Stromal cell of bone marrow (primary cell): Measurements from ENCODE around the gene KIAA1755.
"Not testable (repeated sequence)": the region's sequence is repeated elsewhere in the genome, so short reads cannot be mapped to it uniquely, and the experiment has no call there.

Source experiments
- DNase-seq: peaks from one replicate; pipeline ENCODE4 v3.0.0-alpha.2; 2012; ENCODE audit warnings: low read depth

Gene KIAA1755

DNA sequence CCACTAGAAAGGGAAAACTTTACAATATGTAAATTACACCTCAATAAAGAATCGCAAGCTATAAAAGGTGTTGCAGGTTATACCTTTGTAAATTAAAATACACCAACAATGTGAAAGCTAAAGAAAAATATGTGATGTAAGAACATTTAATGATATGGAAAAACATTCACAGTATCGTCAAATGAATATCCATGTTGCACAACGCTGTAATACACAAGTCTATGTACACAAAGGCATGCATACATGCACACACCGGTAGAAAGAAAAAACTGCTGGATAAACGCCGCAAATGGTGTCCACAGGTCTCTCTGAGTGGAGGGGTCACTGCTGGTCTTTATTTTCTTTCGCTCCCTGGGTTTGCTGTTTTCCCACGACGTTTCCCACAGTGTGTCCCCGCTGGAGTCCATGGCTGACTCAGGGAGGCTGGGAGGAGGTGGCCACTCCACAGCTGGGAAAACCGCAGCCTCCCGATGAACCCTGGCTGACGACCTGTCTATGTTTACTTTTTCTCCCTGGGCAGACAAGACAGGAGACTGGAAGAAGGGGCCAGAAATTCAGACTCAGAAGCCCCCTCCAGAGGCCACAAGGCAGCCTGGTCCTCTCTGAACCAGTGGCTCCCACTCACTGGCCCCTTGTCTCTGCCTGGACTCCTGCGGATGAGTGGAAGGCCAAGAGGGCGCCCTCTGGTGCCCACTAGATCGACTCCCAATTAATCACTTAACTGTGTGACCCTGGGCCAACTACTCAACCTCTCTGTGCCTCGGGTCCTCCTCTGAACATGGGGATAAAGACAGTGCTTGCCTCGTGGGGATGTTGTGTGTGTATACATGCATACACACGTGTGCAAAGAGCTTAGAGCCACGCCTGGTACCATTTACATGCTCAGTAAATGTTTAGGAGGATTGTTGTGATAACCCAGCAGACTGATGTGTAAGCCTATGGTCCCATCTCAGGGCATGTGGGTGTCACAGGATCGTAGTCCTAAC, 30.6 kb upstream of the KIAA1755 start:
- peak; percentile 72 for DNase-seq

DNA sequence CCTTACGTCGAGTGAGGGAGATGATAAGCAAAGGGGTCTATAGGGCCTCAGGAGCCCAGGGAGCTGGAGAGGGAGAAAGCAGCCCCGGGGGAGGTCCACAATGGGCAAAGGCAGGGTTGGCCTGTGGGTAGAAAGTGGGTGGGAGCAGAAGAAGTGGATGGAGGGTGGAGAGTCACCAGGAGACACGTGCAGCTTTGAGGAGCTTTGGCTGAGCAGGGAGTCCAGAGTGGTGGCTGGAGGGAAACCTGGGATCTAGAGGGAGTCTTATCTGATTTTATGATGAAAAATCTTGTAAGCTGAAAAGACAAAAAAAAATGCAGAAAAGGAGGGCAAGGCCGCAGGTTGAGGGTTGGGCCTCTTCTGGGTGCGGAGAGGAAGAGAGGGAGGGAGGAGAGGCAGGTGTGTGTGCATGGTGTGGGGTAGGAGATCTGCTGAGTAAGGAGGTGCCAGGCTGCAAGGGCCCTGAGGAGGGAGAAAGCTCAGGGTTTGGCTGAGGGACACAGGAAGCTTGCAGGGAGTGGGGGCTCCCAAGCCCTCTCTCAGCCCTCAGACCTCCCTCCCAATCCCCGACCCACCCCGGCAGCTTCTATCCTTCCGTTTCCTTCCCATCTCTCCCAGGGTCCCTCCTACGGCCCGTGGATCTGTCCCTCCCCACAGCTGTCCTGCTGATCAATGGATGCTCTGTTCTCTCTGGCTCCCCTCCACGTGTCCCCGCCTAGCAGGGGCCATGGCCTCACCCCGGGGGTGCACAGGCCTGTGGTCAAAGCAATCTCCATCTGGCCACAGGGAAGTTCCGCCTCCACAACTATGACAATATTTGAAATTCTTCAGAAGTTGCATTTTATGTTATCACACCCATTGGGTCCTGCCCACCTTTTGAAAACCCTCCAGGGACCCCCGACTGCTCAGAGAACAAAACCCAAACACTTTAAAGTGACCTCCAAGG, 26.3 kb upstream of the KIAA1755 start:
- DNase-seq = no peak

DNA sequence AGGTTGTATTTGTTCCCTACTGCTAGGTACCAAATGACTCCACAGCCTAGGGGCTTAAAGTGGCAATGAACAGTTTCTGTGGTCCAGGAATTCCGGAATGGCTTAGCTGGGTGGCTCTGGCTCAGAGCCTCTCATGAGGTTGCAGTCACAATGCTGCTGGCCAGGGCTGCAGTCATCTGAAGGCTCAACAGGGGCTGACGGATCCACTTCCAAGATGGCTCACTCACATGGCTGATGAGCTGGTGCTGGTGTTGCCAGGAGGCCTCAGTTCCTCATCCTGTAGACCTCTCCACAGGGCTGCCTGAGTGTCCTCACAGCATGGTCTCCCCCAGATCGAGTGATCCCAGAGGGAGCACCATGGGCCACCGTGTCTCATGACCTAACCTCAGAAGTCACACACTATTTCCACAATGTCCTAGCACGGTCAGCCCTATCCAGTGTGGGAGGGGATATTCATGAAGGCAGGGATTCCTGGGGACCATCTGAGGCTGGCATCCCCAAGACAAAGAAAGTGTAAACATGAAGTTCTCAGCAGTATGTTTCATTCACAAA, 24.4 kb upstream of the KIAA1755 start:
- no peak for DNase-seq

DNA sequence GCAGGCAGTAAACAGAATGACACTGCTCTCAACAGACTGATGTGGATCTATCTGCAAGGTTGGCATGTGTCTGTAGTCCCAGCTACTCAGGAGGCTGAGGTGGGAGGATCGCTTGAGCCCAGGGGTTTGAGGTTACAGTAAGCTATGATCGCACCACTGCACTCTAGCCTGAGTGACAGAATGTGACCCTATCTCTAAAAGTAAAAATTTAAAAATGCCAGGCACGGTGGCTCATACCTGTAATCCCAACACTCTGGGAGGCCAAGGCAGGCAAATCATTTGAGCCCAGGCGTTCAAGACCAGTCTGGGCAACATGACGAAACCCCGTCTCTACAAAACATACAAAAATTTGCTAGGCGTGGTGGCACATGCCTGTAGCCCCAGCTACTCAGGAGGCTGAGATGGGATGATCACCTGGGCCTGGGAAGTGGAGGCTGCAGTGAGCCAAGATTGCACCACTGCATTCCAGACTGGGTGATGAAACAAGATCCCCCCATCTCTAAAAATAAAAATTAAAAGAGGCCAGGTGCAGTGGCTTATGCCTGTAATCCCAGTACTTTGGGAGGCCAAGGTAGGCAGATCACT, 23.6 kb upstream of the KIAA1755 start:
- DNase-seq = not testable (repeated sequence)

DNA sequence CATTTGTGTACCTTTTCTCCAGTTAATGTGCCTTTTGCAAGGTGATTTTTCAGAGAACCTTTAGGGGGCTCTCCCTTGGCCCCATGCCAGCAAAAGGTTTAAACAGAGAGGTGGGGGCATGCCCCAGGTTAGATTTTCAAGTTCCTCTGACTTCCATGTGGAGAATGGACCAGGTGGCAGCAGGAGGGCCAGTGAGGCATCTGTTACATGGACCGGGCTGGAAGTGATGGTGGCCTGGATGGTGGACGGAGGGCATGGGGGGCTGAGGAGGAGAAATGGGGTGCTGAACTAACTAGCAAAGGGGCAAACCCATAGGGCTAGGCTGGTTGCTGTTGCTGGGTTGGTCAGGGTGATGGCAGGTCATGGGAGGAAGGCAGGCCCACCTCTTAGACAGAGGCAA, 22.7 kb upstream of the KIAA1755 start:
- DNase-seq = no peak

DNA sequence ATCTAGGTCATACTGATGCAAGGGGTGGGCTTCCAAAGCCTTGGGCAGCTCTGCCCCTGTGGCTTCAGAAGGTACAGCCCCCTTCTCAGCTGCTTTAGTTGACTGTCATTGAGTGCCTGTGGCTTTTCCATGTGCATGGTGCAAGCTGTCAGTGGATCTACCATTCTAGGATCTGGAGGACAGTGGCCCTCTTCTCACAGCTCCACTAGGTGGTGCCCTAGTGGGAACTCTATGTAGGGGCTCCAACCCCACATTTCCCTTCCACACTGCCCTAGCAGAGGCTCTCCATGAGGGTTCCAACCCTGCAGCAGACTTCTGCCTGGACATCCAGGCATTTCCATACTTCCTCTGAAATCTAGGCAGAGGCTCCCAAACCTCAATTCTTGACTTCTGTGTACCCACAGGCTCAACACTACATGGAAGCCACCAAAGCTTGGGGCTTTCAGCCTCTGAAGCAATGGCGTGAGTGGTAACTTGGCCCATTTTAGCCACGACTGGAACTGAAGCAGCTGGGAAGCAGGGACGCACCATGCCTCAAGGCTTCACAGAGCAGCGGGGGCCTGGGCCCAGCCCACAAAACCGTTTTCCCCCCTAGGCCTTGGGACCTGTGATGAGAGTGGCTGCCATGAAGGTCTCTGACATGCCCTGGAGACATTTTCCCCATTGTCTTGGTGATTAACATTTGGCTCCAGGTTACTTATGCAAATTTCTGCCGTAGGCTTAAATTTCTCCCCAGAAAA, 20.8 kb upstream of the KIAA1755 start:
- not testable (repeated sequence) for DNase-seq

DNA sequence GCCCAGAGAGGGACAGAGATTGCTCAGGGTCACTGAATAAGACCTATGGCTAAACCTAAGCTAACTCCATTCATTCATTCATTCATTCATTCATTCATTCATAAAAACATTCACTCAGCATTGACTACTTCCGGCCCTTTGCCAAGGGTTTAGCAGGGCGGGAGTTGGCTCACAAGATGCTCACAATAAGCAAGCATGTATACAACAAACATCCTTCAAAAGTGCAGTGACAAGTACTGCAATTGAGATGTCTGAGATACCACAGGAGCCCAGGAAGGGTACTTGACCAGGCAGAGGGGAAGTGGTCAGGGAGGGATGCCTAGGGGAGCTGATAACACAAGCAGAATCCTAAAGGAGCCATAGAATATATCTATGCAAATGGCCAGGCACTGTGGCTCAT, 18.2 kb upstream of the KIAA1755 start:
- DNase-seq = no peak

DNA sequence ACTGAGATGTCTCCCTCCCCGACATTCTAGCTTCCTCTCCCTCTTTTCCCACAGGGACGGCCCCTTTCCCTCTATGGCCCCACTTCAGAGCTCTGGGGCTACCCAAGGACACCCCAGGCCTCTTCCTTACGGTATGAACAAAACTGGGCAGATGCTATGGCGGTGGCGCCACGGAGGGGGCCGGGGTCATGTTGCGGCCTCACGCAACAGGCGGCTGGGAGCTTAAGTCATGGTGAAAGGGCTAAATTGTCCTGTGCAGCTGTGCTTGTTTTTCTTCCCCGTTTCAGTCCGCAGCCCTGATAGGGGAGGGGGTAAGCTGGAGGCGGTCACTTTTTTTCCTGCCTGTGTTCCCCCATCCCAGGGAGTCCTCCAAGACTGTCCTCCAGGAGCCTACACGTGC, 17.6 kb upstream of the KIAA1755 start:
- DNase-seq = no peak

DNA sequence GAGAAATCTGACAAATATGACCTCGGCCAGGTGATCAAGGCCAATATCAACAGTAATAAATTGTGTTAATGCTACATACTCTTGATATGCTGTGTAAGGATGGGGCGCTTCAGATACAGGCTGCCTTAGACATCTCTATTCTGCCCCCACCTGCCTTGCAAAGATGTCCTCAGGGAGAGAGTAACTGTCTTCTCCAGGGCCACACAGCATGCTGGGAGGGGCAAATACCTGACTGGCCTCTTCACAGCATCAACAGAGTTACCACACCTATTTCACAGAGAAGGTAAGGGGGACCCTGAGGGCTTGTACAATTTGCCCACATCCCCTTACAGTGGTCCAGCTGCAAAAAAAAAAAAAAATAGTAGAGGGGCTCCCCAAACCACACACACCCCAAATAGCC, 17.2 kb upstream of the KIAA1755 start:
- DNase-seq = no peak

DNA sequence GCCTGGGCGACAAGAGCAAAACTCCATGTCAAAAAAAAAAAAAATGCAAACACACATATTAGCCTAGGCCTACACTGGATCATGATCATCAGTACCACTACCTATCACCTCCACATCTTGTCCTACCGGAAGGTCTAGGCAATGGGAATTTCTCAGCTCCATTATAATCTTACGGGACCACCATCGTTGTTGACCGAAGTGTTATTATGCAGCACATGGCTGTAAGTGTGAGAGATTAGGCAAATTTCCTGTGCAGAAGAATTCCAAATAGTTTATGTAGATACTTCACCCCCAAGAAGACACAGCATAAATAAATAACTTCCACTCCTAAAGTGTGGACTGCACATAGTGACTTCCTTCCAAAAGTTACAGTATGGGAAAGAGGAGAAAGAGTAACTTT, 16.8 kb upstream of the KIAA1755 start:
- DNase-seq = no peak

DNA sequence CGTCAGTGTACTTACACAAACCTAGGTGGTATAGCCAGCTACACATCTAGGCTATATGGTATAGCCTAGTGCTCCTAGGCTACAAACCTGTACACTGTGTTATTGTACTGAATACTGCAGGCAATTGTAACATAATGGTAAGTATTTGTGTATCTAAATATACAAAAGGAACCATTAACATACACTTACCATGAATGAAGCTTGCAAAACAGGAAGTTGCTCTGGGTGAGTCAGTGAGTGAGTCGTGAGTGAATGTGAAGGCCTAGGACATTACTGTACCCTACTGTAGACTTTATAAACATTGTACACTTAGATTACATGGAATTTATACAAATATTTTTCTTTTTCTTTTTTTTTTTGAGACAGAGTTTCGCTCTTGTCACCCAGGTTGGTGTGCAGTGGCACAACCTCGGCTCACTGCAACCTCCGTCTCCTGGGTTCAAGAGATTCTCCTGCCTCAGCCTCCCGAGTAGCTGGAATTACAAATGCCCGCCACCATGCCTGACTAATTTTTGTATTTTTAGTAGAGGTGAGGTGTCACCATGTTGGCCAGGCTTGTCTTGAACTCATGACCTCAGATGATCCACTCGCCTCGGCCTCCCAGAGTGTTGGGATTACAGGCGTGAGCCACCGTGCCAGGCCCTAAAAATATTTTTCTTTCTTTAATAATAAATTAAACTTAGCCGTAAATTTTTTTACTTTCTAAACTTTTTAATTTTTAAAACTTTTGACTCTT, 15.4 kb upstream of the KIAA1755 start:
- DNase-seq = peak; percentile 63

DNA sequence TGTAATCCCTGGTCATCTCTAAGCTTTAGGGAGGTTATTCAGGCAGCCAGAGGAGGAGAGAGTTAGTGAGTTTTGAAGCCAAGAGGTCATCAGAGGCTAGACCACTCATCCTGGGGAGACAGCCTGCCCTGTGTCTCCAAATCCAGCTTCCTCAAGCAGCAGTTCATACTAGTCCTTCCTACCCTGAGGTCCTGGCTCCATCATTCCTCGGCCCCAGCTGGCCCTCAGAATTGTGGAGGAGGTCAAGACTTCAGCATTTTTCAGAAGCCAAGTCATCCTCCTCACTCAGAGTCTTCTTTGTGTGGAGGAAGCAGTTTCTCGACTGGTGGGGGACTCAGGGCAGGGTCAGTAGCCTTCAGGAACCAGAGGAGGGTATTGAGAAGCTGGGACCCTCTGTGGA, 12.4 kb upstream of the KIAA1755 start:
- DNase-seq = peak; percentile 56

DNA sequence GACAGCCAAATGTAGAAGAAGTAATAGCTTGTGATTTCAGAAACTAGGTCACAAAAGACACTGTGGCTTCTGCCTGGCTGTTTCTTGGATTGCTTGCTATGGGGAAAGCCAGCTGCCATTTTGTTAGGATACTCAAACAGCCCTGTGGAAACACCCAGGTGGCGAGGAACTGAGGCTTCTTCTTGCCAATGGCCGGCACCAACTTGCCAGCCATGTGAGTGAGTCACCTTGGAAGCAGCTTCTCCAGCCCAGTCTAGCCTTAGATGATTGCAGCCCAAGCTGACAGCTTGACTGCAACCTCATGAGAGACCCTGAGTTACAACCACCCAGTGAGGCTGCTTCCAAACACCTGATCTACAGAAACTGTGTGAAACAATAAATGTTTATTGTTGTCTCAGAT, 11.9 kb upstream of the KIAA1755 start:
- DNase-seq = no peak

DNA sequence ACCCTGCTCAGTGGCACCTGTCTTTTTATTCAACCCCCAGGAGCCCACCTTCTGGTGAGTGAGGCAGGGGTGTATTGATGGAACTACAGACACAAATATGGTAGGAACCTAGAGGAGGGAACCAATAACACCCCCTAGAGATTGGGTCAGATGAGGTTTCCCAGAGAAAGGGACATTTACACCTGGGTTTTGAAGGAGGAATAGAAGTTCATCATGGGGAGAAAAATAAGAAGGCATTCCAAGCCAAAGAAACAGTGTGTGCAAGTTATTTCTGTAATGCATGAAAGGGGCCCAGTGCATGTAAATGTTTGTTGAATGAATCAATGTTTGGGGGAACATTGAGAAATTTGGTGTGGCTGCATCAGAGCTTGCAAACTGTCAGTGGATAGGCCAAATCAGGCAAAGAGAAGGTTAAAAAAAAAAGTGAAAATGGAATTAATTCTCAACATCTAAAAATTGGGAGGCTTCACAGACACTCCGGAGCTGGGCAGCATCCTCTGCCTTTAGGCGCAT, 11.1 kb upstream of the KIAA1755 start:
- no peak for DNase-seq

DNA sequence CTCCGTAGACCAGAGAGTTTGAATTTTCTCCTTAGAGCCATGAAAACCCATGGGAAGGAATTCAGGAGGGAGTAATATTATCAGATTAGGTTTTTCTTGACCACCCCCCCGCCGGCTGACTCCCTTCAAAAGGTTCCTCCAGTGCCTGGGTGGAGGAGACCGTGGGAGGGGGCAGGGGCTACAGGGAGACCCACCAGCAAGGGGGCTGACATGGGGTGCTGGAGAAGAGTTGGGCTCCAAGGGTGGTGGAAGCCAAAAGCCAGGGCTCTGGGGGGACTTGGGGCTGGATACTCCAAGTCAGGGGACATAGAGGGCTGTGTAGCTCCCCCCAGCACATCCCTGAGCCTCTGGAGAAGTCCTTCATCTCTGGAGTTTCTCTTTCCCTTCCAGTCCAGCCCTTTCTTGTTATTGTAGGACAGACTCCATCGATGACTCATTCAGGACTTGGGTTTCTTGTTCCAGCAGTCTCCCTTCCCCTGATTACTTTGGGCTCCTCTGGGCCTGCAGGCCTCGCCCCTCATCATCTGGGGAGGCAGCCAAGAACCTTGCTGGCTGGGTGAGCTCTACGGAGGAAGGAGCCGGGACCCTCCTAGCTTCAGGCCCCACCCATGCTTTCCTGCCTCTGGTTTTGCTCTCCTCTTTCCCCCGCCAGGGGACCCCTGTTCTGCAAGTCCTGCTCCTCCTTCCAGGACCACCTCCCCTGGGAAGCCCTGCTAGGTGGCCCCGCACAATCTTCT, 10.5 kb upstream of the KIAA1755 start:
- DNase-seq = peak; percentile 97

DNA sequence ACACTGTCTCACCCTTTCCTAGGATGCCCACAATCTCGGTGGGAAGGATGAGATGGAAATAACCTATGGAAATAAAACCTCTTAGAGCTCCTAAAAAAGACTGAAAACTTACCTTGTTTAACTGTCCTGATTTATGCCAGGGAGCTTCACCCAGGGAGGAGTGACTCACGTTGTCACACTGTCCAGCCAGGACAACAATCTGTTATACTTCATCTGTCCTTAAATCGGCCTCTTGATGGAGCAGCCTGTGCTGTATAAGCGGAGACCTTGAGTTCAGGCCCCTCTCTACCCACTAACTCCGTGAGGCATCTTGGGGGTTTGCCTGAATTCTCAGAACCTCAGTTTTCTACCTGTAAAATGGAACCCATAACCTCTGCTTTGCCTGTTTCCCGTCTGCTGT, 9.2 kb upstream of the KIAA1755 start:
- no peak for DNase-seq

DNA sequence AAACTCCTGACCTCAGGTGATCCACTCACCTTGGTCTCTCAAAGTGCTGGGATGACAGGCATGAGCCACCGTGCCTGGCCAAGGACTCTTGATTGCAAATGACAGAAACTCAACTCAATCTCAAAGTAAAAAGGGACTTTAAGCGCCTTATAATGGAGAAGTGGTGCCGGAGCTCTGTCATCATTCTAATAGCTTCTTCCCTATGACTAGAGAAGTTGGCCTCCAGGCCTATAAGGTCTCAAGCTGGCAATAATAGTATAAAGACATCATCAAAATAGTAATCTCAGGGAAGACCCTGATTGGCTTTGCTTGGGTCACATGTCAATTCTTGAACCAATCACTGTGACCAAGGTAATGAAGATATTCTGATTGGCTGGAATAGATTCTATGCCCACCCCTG, 8.5 kb upstream of the KIAA1755 start:
- DNase-seq = no peak

DNA sequence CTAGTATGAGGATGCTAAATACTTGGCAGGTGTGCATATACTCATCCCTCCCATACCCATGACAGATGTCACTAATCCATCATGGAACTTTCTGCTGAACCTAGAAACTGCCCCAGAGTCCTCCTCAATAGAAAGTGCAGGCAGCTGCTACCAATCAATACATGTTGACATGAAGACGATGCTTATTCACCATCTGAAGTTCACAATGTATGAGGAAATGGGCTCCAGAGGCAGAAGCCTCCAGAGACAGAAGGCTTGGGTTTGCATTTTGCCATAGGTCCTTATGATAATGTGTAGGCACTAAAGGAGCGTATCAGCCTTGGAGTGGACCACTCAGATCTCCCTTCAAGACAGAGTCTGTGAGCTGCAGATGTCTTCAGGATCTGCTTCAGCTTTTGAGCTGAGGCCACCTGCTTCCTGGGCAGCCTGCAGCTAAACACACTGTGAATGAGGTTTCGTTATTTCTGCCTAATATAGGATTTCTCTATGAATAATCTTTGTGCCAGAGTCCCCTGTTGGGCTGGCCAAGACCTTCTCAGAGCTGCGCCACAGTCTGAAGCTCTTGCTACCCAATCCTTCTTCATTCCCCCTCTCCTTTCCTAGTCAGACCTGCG, 7.5 kb upstream of the KIAA1755 start:
- no peak for DNase-seq

DNA sequence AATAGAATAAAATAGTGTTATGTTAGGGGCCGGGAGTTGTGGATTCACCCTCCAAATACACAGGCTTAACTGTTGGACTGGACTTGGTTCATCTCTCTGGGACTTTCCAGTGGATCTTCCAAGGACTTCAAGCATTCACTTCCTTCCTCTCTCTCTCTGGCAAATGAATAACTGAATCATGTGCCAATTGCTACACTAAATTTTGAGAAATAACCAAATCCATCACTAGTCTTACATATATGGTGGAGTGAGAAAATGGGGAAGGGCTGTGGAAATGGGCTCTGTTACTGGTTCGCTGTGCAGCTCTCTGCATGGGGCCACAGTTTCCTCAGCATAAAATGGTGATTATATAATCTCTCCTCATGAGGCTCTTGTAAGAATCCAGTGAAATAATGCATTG, 6.8 kb upstream of the KIAA1755 start:
- no peak for DNase-seq
